HG03280 (cell line): ENCODE data around the gene TUBGCP4.

Source experiments
- ATAC-seq: cut with Tn5 transposase; IDR thresholded peaks from one replicate; pipeline ENCODE4 v1.9.1; 2021; ENCODE audit warnings: mild to moderate bottlenecking, moderate library complexity; ENCODE audit not compliant: unreplicated experiment

TUBGCP4 gene

DNA sequence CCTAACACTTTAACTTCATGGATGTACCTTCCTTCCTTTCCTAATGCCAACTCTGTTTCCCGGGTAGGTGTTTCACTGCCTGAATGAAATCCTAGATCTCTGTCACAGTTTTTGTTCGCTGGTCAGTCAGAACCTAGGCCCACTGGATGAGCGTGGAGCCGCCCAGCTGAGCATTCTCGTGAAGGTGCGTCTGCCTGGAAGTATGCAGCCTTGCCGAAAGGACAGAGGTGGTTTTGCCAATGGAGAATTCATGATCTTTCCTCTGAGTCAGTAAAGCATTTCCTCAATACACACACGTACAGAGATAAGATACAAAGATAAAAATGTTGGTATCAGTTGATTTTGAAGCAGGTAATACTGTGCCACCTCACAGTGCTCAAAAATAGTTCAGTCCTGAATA lies 32.7 kb downstream of the TUBGCP4 start:
- no peak for ATAC-seq

GRCh38 chr15:43404130-43404529 lies 33.2 kb downstream of the TUBGCP4 start:
- ATAC-seq, result no peak

DNA sequence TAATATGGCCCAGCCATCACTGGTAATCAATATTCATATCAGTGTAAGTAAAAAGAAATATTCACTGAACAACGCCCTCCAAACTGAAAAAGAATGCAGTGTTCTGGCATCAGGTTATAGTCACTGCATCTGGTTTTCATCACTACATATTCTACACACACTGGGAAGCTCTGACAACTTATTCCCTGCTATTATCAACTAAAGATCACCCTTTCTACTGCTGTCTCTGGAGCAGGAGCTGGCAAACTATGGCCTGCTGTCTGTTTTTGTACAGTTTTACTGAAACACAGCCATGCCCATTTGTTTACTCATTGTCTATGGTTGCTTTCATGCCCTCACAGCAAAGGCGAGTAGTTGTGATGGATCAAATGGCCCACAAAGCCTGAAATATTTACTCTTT lies 35.3 kb downstream of the TUBGCP4 start:
- no peak for ATAC-seq

DNA sequence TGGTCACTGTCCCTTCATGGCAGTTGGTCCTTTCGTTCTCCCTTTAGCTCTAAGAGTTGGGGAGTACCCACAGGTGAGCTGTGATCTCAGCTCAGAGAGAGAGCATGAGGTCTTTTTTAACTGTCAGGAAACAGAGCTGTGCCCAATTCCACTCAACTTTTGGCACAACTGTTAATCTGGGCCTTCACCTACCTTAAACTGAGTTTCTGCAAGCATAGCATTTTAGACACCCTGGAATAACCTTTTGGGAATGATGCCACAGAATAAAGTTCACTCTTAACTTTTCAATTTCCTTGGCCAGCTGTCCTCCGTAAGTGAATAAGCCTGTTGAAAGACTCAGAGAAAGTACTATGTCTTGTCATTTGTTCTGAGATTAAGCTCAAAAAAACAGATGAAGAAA lies 35.9 kb downstream of the TUBGCP4 start:
- no peak for ATAC-seq

DNA sequence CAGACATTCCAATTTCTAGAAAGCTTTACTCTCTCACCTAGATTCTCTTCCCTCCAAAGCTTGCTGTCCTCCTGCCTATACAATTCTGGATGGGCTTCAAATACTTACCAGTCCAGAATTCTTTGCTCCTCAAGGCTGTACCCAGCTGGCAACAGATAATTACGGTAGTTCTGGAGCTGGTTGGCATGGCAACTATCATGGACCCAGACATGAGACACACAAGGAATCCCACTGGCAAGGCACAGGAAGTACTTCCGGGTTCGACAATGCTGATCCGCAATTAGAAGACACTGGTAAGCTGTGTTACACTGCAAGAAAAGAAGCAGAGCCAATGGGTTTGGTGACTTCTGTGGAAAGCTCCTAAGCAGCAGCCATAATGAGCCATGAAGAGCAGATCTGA lies 37.9 kb downstream of the TUBGCP4 start:
- no peak for ATAC-seq

DNA sequence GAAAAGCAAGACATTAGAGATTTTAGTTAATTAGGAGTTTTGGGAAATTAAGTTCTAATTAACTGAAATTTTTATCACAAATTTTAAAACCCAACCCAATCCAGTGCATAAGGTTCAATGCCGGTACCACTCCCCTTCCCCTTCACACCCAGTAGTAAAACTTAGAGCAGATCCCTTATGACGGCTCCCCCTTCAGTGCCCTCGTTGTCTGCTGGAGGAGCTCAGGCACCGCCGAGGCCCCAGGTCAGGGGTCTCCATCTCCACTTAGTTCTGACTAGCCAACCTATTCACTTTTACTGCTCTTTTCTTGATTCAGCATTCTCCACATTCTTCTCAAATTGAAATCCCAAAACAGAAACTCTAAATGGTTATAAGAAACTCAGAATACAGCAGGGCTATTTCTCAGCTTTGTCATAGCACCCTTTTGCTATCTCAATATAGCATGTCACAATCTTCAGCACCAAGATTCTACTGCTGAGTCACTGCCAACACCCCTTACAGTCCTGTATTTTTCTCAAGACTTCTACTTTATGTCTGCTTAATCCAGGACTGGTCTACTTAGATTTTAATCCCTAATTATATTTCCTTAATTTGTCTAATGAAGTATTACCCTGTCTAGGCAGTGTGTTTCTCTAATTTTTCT lies 39.8 kb downstream of the TUBGCP4 start:
- ATAC-seq, result no peak

DNA sequence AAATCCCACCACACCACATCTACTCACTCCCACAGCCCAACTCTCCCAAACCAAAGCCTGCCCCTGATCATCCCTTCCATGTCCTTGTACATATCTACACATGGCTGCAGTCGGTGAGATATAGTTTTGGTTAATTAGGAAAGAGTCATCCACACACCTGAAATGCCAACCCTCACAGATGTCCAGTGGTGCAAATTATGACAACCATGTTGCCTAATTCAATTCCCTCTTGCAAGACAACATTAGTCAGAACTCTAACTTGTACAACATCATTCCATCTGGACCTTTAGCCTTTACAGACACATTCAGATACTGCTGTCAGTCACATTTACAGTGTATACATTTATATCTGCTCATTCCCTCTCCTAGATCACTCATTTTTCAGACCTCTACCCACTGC lies 41.2 kb downstream of the TUBGCP4 start:
- no peak for ATAC-seq

GRCh38 chr15:43414196-43414595 lies 43.3 kb downstream of the TUBGCP4 start:
- no peak for ATAC-seq

GRCh38 chr15:43420435-43420834 lies 49.5 kb downstream of the TUBGCP4 start:
- ATAC-seq, result no peak

DNA sequence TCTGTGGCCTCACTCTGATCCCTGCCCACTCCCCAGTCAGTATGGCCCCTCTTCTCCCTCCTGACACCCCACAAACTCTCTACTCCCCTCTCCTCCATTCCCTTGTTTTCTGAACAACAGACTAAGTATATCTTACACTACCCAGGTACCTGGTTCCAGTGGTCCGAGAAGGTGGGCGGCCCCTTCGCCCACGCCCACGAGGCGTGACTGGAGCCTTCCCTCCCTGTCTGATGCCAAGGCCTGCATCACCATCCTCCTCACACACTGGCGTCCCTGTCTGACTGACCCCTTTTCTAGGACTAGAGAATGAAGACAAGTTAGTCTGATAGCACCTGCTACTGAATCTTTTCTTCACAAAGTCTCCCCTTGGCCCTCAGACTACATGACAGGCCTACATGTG lies 50.0 kb downstream of the TUBGCP4 start:
- ATAC-seq, result no peak

- ATAC-seq, result no peak
Observed at GRCh38 chr15:43423793-43424192, 52.9 kb downstream of the TUBGCP4 start.

DNA sequence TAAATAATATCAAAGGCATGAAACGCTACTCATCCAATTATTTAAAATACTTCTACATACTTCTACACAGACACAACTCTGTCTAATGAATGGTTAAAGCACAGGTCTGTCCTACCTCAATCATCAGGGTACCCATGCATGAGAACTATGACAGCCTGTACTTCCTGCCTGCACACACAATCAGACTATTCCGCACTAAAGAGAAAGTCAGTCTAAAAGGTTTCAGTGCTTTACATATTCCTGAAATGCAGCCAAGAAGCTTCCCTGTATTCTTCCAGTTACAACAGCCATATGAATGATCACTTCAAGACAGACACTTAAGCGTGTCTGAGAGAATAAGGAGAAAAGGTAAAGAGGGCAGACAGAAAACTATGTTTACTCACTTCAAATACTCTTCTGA lies 58.8 kb downstream of the TUBGCP4 start:
- no peak for ATAC-seq

- no peak for ATAC-seq
Observed at GRCh38 chr15:43433165-43433564, 62.3 kb downstream of the TUBGCP4 start.

- ATAC-seq, result no peak
Observed at GRCh38 chr15:43433661-43434303, 62.9 kb downstream of the TUBGCP4 start.

DNA sequence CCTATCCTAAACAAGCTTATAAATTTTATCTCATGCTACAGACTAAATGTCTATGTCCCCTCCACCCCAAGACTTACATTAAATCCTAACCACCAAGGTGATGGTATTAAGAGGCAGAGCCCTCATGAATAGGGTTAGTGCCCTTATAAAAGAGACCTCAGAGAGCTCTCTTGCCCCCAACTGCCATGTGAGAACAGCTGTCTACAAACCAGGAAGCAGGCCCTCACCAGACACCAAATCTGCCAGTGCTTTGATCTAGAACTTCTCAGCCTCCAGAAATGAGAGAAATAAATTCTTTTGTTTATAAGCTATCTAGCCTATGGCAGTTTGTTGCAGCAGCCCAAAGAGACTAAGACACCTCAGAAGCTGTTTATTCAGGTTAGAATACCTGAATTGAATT lies 63.5 kb downstream of the TUBGCP4 start:
- ATAC-seq, result no peak

DNA sequence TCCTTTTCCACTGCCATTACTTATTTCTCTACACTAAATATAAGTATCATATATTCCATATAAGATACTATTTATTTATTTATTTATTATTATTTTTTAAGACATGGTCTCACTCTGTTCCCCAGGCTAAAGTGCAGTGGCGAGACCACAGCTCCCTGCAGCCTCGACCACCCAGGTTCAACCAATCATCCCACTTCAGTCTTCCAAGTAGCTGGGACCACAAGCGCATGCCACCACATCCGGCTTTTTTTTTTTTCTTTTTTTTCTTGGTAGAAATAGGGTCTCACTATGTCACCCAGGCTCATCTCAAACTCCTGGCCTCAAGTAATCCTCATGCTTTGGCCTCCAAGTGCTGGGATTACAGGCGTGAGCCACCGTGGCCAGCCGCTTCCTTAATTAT lies 65.5 kb downstream of the TUBGCP4 start:
- no peak for ATAC-seq

GRCh38 chr15:43439268-43439667 lies 68.4 kb downstream of the TUBGCP4 start:
- no peak for ATAC-seq

- peak; percentile 69 for ATAC-seq
Observed at GRCh38 chr15:43440721-43441281, 69.9 kb downstream of the TUBGCP4 start.

- ATAC-seq, result no peak
Observed at GRCh38 chr15:43441316-43441715, 70.4 kb downstream of the TUBGCP4 start.

DNA sequence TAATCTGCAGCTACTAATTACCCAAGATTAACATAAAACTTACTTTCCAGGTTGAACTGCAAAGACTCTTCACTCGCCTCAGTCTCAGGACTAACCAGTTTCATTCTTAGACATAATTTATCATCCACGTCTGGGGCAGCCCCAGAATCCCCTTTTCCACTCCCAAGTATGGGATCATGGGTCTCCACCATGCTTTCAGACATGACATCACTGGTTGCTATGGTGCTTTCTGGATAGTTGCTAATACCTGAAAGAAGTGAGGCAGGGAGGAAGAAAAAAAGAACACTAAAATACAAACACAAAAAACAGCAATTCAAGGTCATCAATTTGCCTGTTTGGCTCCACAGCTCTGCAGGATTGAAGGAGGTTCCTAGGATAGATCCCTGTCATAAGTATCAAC lies 75.4 kb downstream of the TUBGCP4 start:
- no peak for ATAC-seq

- ATAC-seq, result no peak
Observed at GRCh38 chr15:43449981-43450380, 79.1 kb downstream of the TUBGCP4 start.
